Left ventricle myocardium inferior (tissue), 1 donor: Measurements from ENCODE around the gene EXOC4. TPM values are rescaled to one million over a fixed set of nuclear protein-coding genes. Genes with fewer than 3 reads are reported as not detected.

Source experiments
- DNase-seq: peaks from one replicate; pipeline ENCODE4 v3.0.0-alpha.2; 2020
- H3K27ac ChIP-seq: fragments of 200-600 bp; replicated peaks from 2 replicates; pipeline ENCODE4 v1.8.0; 2021
- H3K27me3 ChIP-seq: fragments of 200-600 bp; 2 replicates; pipeline ENCODE4 v1.8.0; 2021; ENCODE audit warnings: low read depth
- H3K36me3 ChIP-seq: fragments of 200-600 bp; 2 replicates; pipeline ENCODE4 v1.8.0; 2021
- H3K4me1 ChIP-seq: fragments of 200-600 bp; 2 replicates; pipeline ENCODE4 v1.8.0; 2021
- H3K4me3 ChIP-seq: fragments of 200-600 bp; 2 replicates; pipeline ENCODE4 v1.8.0; 2021; ENCODE audit warnings: mild to moderate bottlenecking, moderate library complexity
- H3K9me3 ChIP-seq: fragments of 200-600 bp; replicated peaks from 2 replicates; pipeline ENCODE4 v1.8.0; 2021
- CTCF ChIP-seq: fragments of 200-600 bp; IDR thresholded peaks from 2 replicates; pipeline ENCODE4 v1.8.0; 2021; ENCODE audit warnings: antibody characterized with exemption, mild to moderate bottlenecking, borderline replicate concordance
- intact Hi-C: fragments of 100-400 bp; cut with micrococcal nuclease; formaldehyde crosslinking; loops from one replicate; pipeline ENCODE4 v1.11.0; 2022
- total RNA-seq: library from RNA; stranded (reverse); fragmentation: NEBNext Ultra II Directional; extraction: Animal tissue kit (Norgen Biotek cat#: 25700); gene quantifications from one replicate; pipeline ENCODE4 v1.2.1, GENCODE V29; 2021
- donor health status: DM: no; HTN: yes; CAD: no; lungs with severe emphysema.

EXOC4 gene
- total RNA-seq, 1 donor from 2014 or later: 33.8 TPM

- Histone ChIP-seq H3K36me3 (peaks cover 22% of the 10 kb centered on the region), H3K4me3 (no peak overlapping the region), H3K4me1 (no peaks in the 10 kb centered on the region), H3K27me3 (no peaks in the 10 kb centered on the region), H3K27ac (no peak overlapping the region), H3K9me3 (no peaks in the 10 kb centered on the region)
- TF ChIP-seq CTCF: no peak
- no peak for DNase-seq
- intact Hi-C loops: no loop called here
Observed at GRCh38 chr7:133936074-133936473, 683.2 kb downstream of the EXOC4 start.

GRCh38 chr7:133937786-133938185 lies 684.9 kb downstream of the EXOC4 start:
- no peaks in the 10 kb centered on the region for H3K4me1 ChIP-seq
- H3K27ac ChIP-seq: no peak overlapping the region
- H3K4me3 ChIP-seq: no peak overlapping the region
- no peak for DNase-seq
- TF ChIP-seq CTCF: no peak
- intact Hi-C loops: no loop called here
- peaks cover 22% of the 10 kb centered on the region for H3K36me3 ChIP-seq
- H3K27me3 ChIP-seq: no peaks in the 10 kb centered on the region
- H3K9me3 ChIP-seq: no peaks in the 10 kb centered on the region

- intact Hi-C loops: no loop called here
- TF ChIP-seq CTCF: no peak
- no peak overlapping the region for H3K4me3 ChIP-seq
- H3K4me1 ChIP-seq: no peaks in the 10 kb centered on the region
- no peak for DNase-seq
- H3K27me3 ChIP-seq: no peaks in the 10 kb centered on the region
- peaks cover 22% of the 10 kb centered on the region for H3K36me3 ChIP-seq
- no peaks in the 10 kb centered on the region for H3K9me3 ChIP-seq
- H3K27ac ChIP-seq: no peak overlapping the region
Observed at GRCh38 chr7:133940368-133940767, 687.5 kb downstream of the EXOC4 start.

- no peak overlapping the region for H3K4me3 ChIP-seq
- DNase-seq: no peak
- no peak for TF ChIP-seq CTCF
- no peaks in the 10 kb centered on the region for H3K4me1 ChIP-seq
- H3K27me3 ChIP-seq: no peaks in the 10 kb centered on the region
- H3K36me3 ChIP-seq: peaks cover 22% of the 10 kb centered on the region
- H3K9me3 ChIP-seq: no peaks in the 10 kb centered on the region
- intact Hi-C loops: no loop called here
- no peak overlapping the region for H3K27ac ChIP-seq
Observed at GRCh38 chr7:133941496-133941895, 688.6 kb downstream of the EXOC4 start.

GRCh38 chr7:133945497-133945896 lies 692.6 kb downstream of the EXOC4 start:
- H3K36me3 ChIP-seq: no peaks in the 10 kb centered on the region
- no peaks in the 10 kb centered on the region for H3K27me3 ChIP-seq
- no peak for TF ChIP-seq CTCF
- H3K4me3 ChIP-seq: no peak overlapping the region
- intact Hi-C loops: no loop called here
- no peak overlapping the region for H3K27ac ChIP-seq
- H3K9me3 ChIP-seq: no peaks in the 10 kb centered on the region
- no peak for DNase-seq
- no peaks in the 10 kb centered on the region for H3K4me1 ChIP-seq
